Ascending aorta (tissue), 2 donors: ENCODE data around the gene E2F7. TPM values are rescaled to one million over a fixed set of nuclear protein-coding genes. Genes with fewer than 3 reads are reported as not detected.

ENCODE experiments used
- DNase-seq, 2 donors: peaks; one replicate each; pipeline ENCODE4 v3.0.0-alpha.2; 2019; ENCODE audit warnings: low spot score in 2 of 2
- H3K27ac ChIP-seq, 2 donors: fragments of 200-600 bp; sonication (generic); one replicate each; pipeline ENCODE4 v1.5.1; 2016 to 2017; ENCODE audit warnings: mild to moderate bottlenecking in 1 of 2
- H3K27me3 ChIP-seq: fragments of 200-600 bp; sonication (generic); one replicate; pipeline ENCODE4 v1.5.1; 2017
- H3K36me3 ChIP-seq, 2 donors: fragments of 200-600 bp; sonication (generic); one replicate each; pipeline ENCODE4 v1.5.1; 2016
- H3K4me1 ChIP-seq, 2 donors: fragments of 200-600 bp; sonication (generic); one replicate each; pipeline ENCODE4 v1.5.1; 2016 to 2017; ENCODE audit warnings: mild to moderate bottlenecking in 1 of 2
- H3K4me3 ChIP-seq, 2 donors: fragments of 200-600 bp; sonication (generic); one replicate each; pipeline ENCODE4 v1.5.1; 2016 to 2017; ENCODE audit warnings: mild to moderate bottlenecking in 1 of 2
- H3K9me3 ChIP-seq, 2 donors: fragments of 200-600 bp; sonication (generic); one replicate each; pipeline ENCODE4 v1.5.1; 2016
- intact Hi-C: fragments of 100-400 bp; cut with DNase I; formaldehyde crosslinking; loops from one replicate; pipeline ENCODE4 v1.15.1; 2023
- total RNA-seq: library from RNA; depleted of rRNA; stranded (reverse); fragments of >200 nt; gene quantifications from one replicate; pipeline ENCODE4 v1.1.0, GENCODE V29; 2016
- TF ChIP-seq, protein P1 (sequence below), 3 experiments: fragments of 200-600 bp in 2 of 3; fragments of 450-650 bp in 1 of 3; sonication (generic) in 2 of 3; IDR thresholded peaks; one replicate each; pipeline ENCODE4 v1.5.1; 2016 to 2019; ENCODE audit warnings: antibody characterized with exemption in 3 of 3, mild to moderate bottlenecking in 1 of 3, moderate library complexity in 1 of 3

E2F7 gene
- total RNA-seq, 1 donor from 2014 or later: not detected

DNA sequence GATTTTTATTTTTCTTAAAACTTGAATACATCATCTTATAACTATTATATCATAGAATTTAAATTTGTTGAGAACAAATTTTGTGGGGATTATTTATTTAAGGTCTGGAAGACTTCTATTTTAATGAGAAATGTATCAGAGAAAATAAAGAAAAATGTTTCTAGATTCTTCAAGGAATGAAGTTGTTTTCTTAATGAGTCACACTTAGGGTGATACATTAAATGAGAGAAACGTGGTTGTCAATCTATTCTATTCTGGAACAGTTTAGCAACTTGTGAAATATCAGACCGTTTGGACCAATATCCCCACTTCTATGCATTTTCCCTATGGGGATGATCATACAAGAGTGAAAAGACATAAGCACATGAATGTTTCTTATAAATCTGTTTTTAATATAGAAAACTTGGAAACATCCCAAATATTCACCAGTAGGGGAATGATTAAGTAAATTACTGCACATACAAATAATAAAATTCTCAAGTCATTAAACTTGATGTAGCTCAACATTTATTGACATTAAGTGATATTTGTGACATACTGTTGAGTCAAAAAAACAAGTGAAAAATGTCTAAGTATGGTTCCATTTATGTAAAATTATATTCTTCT lies 88.5 kb downstream of the E2F7 start:
- TF ChIP-seq, protein P1, sequence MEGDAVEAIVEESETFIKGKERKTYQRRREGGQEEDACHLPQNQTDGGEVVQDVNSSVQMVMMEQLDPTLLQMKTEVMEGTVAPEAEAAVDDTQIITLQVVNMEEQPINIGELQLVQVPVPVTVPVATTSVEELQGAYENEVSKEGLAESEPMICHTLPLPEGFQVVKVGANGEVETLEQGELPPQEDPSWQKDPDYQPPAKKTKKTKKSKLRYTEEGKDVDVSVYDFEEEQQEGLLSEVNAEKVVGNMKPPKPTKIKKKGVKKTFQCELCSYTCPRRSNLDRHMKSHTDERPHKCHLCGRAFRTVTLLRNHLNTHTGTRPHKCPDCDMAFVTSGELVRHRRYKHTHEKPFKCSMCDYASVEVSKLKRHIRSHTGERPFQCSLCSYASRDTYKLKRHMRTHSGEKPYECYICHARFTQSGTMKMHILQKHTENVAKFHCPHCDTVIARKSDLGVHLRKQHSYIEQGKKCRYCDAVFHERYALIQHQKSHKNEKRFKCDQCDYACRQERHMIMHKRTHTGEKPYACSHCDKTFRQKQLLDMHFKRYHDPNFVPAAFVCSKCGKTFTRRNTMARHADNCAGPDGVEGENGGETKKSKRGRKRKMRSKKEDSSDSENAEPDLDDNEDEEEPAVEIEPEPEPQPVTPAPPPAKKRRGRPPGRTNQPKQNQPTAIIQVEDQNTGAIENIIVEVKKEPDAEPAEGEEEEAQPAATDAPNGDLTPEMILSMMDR (IDR thresholded peaks at IDR 0.05): no peak
- no peak for DNase-seq
- Histone ChIP-seq H3K27ac (no peak overlapping the region), H3K27me3 (no peaks in the 10 kb centered on the region), H3K4me1 (no peaks in the 10 kb centered on the region), H3K4me3 (no peak overlapping the region), H3K9me3 (peaks cover 0 to 6% of the 10 kb centered on the region in 2 donors), H3K36me3 (no peaks in the 10 kb centered on the region)
- intact Hi-C loops: no loop called here

Other genes starting within 250 kb of the E2F7 start
- 59.7 TPM for gene CSRP2, start 186.6 kb downstream of the E2F7 start, total RNA-seq